ENCODE measurements around the gene KARS1. TPM values are rescaled to one million over a fixed set of nuclear protein-coding genes. Genes with fewer than 3 reads are reported as not detected.

Gene KARS1
- total RNA-seq, 1 donor, result 144 TPM

DNA sequence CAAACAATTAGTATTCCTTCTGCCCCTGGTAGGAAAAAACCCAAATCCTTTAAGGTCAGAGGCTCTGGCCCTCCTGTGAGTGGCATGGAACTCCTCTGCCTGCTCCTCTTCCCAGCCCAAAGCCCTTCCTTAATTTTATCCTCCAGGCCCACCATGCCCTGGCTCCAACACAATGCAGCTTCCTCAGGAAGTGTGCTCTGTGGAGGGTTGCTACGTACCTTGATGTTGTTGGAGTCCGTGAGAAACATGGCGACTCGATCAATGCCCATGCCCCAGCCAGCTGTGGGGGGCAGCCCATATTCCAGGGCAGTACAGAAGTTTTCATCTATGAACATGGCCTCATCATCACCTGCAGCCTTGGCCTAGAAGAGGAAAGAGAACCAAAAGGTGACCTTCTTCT, 19.1 kb downstream of the KARS1 start:
- no peak overlapping the region for H3K4me3 ChIP-seq (ENCODE audit: low read depth, low read length)
- no peak for TF ChIP-seq CTCF (IDR thresholded peaks at IDR 0.05; ENCODE audit: insufficient read depth, low read length)
- no peak for DNase-seq (ENCODE audit: low read depth)

DNA sequence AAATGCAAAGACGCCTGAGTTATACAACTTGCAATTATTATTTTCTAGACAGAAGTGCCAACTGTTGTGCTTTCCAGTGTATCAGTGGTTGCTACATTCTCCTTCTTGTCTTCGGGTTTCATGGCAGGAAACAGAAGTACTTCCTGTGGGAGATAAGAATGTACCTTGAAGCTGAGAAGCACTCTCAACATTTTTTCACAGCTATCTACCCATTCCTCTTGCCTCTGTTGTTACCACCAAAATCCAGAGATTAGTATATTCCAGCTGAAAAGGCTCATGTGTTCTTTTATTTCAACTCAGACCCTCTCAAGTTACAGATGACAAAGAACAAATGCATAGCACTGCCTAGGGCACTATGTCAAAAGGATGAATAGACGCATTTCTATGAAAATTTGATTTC, 19.6 kb downstream of the KARS1 start:
- peak; percentile 29 for DNase-seq (ENCODE audit: low read depth)

GRCh38 chr16:75626806-75627205, 20.7 kb downstream of the KARS1 start:
- DNase-seq (ENCODE audit: low read depth), result no peak
- TF ChIP-seq CTCF (IDR thresholded peaks at IDR 0.05; ENCODE audit: insufficient read depth, low read length), result no peak
- no peak overlapping the region for H3K4me3 ChIP-seq (ENCODE audit: low read depth, low read length)

More for the DNA sequence above, 19.6 kb downstream of the KARS1 start:
- no peak for TF ChIP-seq CTCF (IDR thresholded peaks at IDR 0.05; ENCODE audit: insufficient read depth, low read length)
- H3K4me3 ChIP-seq (ENCODE audit: low read depth, low read length), result no peak overlapping the region

DNA sequence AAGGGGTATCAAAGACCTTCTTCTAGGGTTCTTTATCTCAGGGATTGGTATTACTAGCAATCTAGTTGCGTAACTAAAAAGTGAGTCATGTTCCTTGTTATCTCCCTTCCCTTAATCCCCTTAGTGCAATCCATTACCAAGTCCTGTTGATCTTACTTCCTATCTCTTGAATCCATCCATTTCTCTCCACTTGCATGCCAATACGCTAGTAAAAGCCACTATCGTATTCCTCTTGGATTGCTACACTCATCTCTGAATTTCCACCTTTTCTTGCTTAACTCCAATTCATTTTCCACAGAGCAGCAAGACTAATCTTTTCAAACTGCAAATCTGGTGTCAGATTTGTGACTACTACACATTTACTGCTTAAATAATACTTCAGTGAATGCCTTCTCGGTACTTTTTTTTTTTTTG, 22.5 kb downstream of the KARS1 start:
- DNase-seq (ENCODE audit: low read depth), result peak; percentile 81
- no peak for TF ChIP-seq CTCF (IDR thresholded peaks at IDR 0.05; ENCODE audit: insufficient read depth, low read length)
- H3K4me3 ChIP-seq (ENCODE audit: low read depth, low read length), result no peak overlapping the region

GRCh38 chr16:75622761-75623605, 24.5 kb downstream of the KARS1 start, which contains the start of gene ADAT1:
Gene ADAT1 (minus strand): TSS chr16:75623281. CDS start chr16:75620799, 2,482 bp downstream.
- TF ChIP-seq CTCF (IDR thresholded peaks at IDR 0.05; ENCODE audit: insufficient read depth, low read length), result no peak
- peak within 1 kb of the TSS; percentile 87 for H3K4me3 ChIP-seq (ENCODE audit: low read depth, low read length)
- DNase-seq (ENCODE audit: low read depth), result peak; percentile 97

DNA sequence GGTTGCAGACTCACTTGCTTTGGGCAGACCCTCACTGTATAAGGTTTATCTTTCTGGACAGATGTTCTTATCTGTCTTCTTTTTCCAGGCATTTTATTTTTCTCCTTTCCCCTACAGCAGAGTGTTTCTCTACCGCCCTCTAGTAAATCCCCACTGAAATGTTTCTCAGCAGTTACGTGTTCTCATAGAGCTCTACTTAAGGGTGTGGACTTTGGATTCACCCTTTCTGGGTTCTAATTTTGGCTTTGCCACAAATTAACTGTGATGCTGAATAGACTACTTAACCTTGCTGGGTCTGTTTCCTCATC, 26.3 kb downstream of the KARS1 start:
- no peak overlapping the region for H3K4me3 ChIP-seq (ENCODE audit: low read depth, low read length)
- TF ChIP-seq CTCF (IDR thresholded peaks at IDR 0.05; ENCODE audit: insufficient read depth, low read length), result peak; percentile 76
- peak; percentile 64 for DNase-seq (ENCODE audit: low read depth)
